ENCODE measurements around the gene TAF1B.
"Not testable (repeated sequence)": the region's sequence is repeated elsewhere in the genome, so short reads cannot be mapped to it uniquely, and the experiment has no call there.

The TAF1B gene

DNA sequence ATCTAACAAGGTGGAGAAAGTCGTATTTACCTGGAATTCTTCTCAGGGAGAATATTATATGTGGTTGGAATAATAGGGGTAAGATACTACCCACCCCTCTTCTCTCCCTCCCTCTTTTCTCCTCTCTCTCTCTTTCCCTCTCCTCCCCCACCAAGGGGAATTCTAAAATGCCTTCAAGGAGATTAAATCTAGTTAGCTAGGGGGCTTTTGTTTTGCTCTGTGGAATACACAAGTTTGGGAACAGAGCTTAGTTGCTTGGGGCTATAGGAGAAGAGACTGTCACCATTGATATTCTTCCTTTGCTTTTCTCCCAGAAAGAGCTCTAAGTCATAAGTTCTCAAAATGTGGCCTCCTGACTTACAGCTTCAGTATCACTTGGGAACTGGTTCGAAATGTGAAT lies 34.5 kb downstream of the TAF1B start:
- no peak for DNase-seq (ENCODE audit: extremely low read depth in 1 of 2, low read depth in 1 of 2)

- no peak for DNase-seq (ENCODE audit: extremely low read depth in 1 of 2, low read depth in 1 of 2)
These were observed 36.4 kb downstream of the TAF1B start for GRCh38 chr2:9879455-9880194.

GRCh38 chr2:9883897-9884296 lies 40.6 kb downstream of the TAF1B start:
- no peak for DNase-seq (ENCODE audit: extremely low read depth in 1 of 2, low read depth in 1 of 2)

DNA sequence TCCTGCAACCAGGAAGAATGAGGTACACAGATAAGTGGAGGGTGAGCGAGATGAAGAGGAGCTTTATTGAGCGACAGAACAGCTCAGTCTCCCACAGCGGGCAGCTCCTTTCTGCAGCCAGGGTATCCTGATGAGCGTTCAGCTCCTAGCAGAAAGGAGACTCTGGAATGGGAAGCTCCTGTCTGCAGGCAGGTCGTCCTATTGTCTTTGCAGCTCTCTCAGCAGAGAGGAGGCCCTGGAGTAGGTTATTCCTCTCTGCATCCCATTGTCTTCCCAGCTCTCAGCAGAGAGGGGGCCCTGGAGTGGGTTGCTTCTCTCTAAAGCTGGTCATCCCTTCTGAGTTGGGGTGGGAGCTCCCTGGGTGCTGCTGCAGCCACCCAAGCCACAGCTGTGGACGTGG lies 41.2 kb downstream of the TAF1B start:
- no peak for DNase-seq (ENCODE audit: extremely low read depth in 1 of 2, low read depth in 1 of 2)

GRCh38 chr2:9885036-9885684 lies 41.9 kb downstream of the TAF1B start:
- no peak for DNase-seq (ENCODE audit: extremely low read depth in 1 of 2, low read depth in 1 of 2)

GRCh38 chr2:9887513-9887912 lies 44.2 kb downstream of the TAF1B start:
- DNase-seq (ENCODE audit: extremely low read depth in 1 of 2, low read depth in 1 of 2), result no peak

DNA sequence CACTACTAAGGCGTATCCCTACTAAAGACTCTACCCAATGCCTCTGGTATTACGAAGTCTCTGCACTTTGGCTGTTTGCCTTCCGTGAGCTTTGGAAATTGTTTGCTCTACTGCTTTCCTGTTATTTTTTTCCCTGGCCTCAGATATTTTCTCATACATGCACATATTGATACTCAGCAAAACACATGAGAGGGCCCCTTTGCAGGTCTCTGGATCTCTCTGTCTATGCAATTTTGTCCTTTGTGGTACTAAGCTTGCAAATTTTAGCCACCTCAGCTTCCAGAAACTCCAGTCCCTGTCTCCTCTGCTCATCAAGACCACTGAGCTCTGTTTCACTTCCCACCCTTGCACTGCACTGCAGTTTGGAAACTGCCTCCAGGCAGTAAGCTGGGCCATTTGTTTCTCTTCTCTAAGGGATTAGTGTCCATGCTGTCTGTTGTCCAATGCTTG lies 46.6 kb downstream of the TAF1B start:
- no peak for DNase-seq (ENCODE audit: extremely low read depth in 1 of 2, low read depth in 1 of 2)

DNA sequence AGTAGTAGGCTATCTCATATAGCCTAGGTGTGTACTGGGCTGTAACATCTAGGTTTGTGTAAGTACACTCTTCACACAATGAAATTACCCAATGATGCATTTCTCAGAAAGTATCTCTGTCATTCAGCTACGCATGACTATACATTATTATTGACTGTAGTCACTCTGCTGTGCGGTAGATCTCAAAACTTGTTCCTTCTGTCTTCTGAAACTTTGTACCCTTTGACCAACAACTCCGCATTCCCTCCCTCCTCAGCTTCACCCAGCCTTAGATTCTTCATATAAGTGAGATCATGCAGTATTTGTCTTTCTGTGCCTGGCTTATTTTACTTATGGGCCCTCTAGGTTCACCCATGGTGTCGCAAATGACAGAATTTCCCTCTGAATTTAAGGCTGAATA lies 49.0 kb downstream of the TAF1B start:
- DNase-seq (ENCODE audit: extremely low read depth in 1 of 2, low read depth in 1 of 2), result no peak

- no peak for DNase-seq (ENCODE audit: extremely low read depth in 1 of 2, low read depth in 1 of 2)
These were observed 52.7 kb downstream of the TAF1B start for GRCh38 chr2:9895669-9896590.

DNA sequence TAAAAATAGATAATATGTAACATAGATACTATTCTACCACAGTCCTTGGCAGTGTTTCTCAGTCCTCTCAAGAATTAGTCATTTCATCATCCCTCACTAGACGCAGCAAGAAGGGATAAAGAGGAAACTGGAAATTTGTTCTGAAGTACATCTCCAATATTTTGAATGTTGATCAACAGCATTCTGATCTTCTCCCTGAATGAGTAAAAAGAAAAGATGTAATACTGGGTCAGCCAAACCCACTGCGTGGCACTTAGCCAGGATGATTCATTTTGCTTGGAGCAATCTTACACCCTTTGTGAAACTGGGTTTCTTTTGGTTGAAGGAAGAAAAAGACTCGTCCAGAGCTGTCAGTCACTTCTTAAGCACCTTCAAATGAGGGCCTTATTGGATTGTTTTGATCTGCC lies 54.1 kb downstream of the TAF1B start:
- no peak for DNase-seq (ENCODE audit: extremely low read depth in 1 of 2, low read depth in 1 of 2)

DNA sequence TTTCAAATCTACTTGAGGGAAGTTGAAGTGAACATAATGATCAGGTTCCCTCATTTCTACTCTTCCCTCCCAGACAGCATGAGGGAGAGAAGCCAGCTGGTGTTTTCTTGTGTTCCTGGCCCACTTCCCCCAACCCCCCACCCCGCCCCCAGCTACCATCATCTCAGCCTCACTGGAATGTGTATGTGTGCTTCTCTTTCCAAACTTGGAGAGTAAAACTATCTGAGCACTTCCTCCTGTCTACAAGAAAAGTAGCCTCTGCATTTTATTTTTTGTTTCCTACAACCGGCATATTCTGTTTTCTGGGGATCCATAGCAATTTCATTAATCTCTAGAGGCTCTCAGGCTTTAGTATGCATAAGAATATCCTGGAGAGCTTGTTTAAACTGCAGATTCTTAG lies 54.6 kb downstream of the TAF1B start:
- DNase-seq (ENCODE audit: extremely low read depth in 1 of 2, low read depth in 1 of 2), result no peak

DNA sequence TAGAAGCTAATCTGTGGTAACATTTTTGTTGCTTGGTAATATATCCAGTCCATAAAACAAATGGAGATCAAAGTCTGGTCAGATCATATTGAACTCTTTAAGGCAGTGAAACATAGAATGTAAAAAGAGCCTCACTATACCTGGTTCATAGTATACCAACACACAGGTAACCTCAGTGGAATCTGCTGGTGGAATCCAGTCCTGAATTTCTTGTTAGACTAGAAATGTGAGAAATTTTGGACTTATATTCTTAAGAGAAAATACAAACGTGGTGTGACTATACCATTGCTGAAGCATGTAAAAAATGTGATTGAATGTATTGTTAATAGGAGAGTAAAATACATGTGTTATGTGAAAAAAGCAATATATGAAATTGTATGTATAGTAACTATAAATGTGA lies 62.1 kb downstream of the TAF1B start:
- DNase-seq (ENCODE audit: extremely low read depth in 1 of 2, low read depth in 1 of 2), result no peak

DNA sequence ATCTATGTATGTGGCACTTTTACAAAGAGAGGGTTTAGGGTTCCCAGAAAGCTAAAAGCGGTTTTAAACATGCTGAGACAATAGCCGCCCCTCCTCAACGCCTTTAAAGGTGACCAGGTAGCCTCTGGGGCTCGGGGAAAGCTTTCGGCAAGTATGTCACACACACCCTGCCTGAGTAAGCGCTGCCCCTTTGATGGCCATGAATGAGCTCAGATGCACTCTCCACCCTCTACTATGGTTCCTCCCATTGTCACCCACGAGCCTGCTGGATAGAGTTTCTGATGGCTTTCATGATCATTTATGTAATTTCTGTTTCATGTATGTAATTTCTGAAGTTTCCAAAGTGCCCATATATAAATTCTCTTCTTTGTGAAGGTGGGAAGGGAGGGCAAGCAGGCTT lies 64.1 kb downstream of the TAF1B start:
- DNase-seq (ENCODE audit: extremely low read depth in 1 of 2, low read depth in 1 of 2), result no peak

DNA sequence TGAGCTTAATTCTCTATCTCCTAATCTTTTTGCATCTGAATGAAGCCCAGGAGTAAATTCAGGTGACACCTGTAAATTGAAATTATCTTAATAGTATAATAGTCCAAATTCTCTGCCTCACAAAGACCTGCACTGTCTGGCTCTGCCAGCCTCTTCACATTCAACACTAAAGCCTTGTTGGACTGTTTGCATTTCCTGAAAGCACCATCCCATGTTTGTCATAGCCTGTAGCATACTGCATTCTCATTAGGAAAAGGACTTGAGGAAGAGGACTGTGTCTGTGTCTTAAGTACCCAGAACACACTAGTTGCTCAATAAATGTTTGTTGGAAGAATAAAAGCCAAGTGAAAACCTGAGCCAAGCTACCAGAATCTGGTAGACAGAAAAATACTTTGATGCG lies 65.4 kb downstream of the TAF1B start:
- DNase-seq (ENCODE audit: extremely low read depth in 1 of 2, low read depth in 1 of 2), result no peak

GRCh38 chr2:9909106-9909505 lies 65.8 kb downstream of the TAF1B start:
- DNase-seq (ENCODE audit: extremely low read depth in 1 of 2, low read depth in 1 of 2), result no peak

GRCh38 chr2:9910699-9911098 lies 67.4 kb downstream of the TAF1B start:
- no peak for DNase-seq (ENCODE audit: extremely low read depth in 1 of 2, low read depth in 1 of 2)

DNA sequence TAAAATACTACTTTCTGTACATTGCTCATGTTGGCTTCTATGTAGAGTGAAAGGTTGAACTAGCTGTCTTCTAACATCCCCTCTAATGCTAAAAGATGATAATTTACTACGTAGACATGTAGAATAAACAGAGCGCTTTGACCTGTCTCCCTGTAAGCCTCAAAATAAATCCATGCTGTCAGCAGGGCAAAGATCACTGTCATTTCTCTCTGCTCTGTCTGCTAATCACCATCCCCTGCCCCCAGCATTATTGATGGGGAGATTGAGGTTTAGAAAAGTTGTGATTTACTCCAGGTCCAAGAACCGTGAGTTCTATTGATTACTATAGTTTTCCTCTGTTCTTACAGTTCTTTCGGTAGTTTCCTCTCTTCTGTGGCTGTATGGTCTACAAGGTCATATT lies 69.2 kb downstream of the TAF1B start:
- DNase-seq (ENCODE audit: extremely low read depth in 1 of 2, low read depth in 1 of 2), result no peak

GRCh38 chr2:9914384-9915065 lies 71.3 kb downstream of the TAF1B start:
- DNase-seq (ENCODE audit: extremely low read depth in 1 of 2, low read depth in 1 of 2), result no peak

- DNase-seq (ENCODE audit: extremely low read depth in 1 of 2, low read depth in 1 of 2), result no peak
These were observed 75.0 kb downstream of the TAF1B start for GRCh38 chr2:9918275-9918674.

DNA sequence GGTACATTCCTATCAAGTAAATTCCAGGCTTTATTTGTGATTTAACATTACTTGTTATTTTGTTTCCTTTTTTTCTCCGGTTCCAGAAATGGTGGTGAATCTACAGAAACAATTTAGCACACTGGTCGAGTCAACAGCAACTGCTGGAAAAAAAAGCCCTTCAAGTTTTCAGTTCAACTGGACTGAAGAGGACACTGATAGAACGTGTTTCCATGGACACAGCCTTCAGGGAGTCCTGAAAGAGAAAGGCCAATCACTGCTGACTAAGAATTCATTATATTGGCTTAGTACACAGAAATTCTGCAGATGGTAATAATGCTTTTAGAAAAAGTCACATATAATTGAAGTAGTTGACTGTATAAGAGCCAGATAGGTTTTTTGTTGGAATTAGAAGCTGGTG lies 76.2 kb downstream of the TAF1B start:
- DNase-seq (ENCODE audit: extremely low read depth in 1 of 2, low read depth in 1 of 2), result no peak

GRCh38 chr2:9927020-9927419 lies 83.7 kb downstream of the TAF1B start:
- not testable (repeated sequence) for DNase-seq (ENCODE audit: extremely low read depth in 1 of 2, low read depth in 1 of 2)

Measured in activated CD8-positive, alpha-beta memory T cell treated with anti-CD3 and anti-CD28 coated beads for 1 hour (primary cell).